CD14-positive monocyte (primary cell): Measurements from ENCODE around the gene INTS15. TPM values are rescaled to one million over a fixed set of nuclear protein-coding genes. Genes with fewer than 3 reads are reported as not detected.

Experiments used
- DNase-seq, 3 donors: peaks; one replicate each; pipeline ENCODE4 v3.0.0-alpha.2; 2011 to 2022
- H2AFZ ChIP-seq: 2 replicates; pipeline ENCODE4 v1.6.0; 2012; ENCODE audit warnings: mild to moderate bottlenecking, low read depth, low read length, inconsistent platforms; ENCODE audit not compliant: insufficient read depth, poor library complexity, severe bottlenecking
- H3K27ac ChIP-seq, 2 donors: 1 replicate in 1 of 2; 2 replicates in 1 of 2; pipeline ENCODE4 v1.5.1; 2012 to 2013; ENCODE audit warnings: low read length in 2 of 2, control low read depth in 1 of 2, inconsistent platforms in 1 of 2, low read depth in 1 of 2, mild to moderate bottlenecking in 1 of 2
- H3K27me3 ChIP-seq, 2 donors: one replicate each; pipeline versions ENCODE4 v1.6.0 to v1.6.1; 2011 to 2013; ENCODE audit warnings: low read length in 2 of 2; ENCODE audit not compliant: control insufficient read depth in 2 of 2, insufficient read depth in 2 of 2
- H3K36me3 ChIP-seq, 2 donors: replicated peaks in 1 of 2; 1 replicate in 1 of 2; 2 replicates in 1 of 2; pipeline versions ENCODE4 v1.5.1 to v1.6.1; 2012 to 2013; ENCODE audit warnings: low read length in 2 of 2, control low read depth in 1 of 2, inconsistent platforms in 1 of 2, mild to moderate bottlenecking in 1 of 2; ENCODE audit not compliant: insufficient read depth in 2 of 2, control insufficient read depth in 1 of 2
- H3K4me1 ChIP-seq, 2 donors: 1 replicate in 1 of 2; 2 replicates in 1 of 2; pipeline versions ENCODE4 v1.5.1 to v1.6.1; 2012 to 2013; ENCODE audit warnings: low read length in 2 of 2, control low read depth in 1 of 2, inconsistent platforms in 1 of 2, mild to moderate bottlenecking in 1 of 2, moderate library complexity in 1 of 2; ENCODE audit not compliant: insufficient read depth in 2 of 2, control insufficient read depth in 1 of 2
- H3K4me2 ChIP-seq: replicated peaks from 2 replicates; pipeline ENCODE3; 2012; ENCODE audit warnings: low read length, moderate library complexity, mild to moderate bottlenecking; ENCODE audit not compliant: poor library complexity, severe bottlenecking; ENCODE audit errors: extremely low read depth
- H3K4me3 ChIP-seq, 3 experiments: fragments of 200-600 bp in 1 of 3; sonication (generic) in 1 of 3; replicated peaks in 1 of 3; 1 replicate in 2 of 3; 2 replicates in 1 of 3; pipeline ENCODE4 v1.5.1; 2011 to 2013; ENCODE audit warnings: low read length in 3 of 3, mild to moderate bottlenecking in 3 of 3, control low read depth in 2 of 3, low read depth in 2 of 3, inconsistent platforms in 1 of 3, moderate library complexity in 1 of 3
- H3K79me2 ChIP-seq: 2 replicates; pipeline ENCODE4 v1.6.0; 2012; ENCODE audit warnings: mild to moderate bottlenecking, control low read depth, inconsistent platforms, low read length, moderate library complexity; ENCODE audit not compliant: insufficient read depth
- H3K9ac ChIP-seq: 2 replicates; pipeline ENCODE4 v1.6.0; 2017; ENCODE audit warnings: low read length, mild to moderate bottlenecking; ENCODE audit not compliant: insufficient read depth, poor library complexity, severe bottlenecking
- H3K9me3 ChIP-seq, 2 donors: replicated peaks in 1 of 2; 1 replicate in 1 of 2; 2 replicates in 1 of 2; pipeline versions ENCODE4 v1.5.1 to v1.6.1; 2012 to 2013; ENCODE audit warnings: low read length in 2 of 2, control low read depth in 1 of 2; ENCODE audit not compliant: control insufficient read depth in 1 of 2, insufficient read depth in 1 of 2
- H4K20me1 ChIP-seq: 2 replicates; pipeline ENCODE4 v1.6.0; 2012; ENCODE audit warnings: mild to moderate bottlenecking, low read length, control low read depth, moderate library complexity; ENCODE audit not compliant: insufficient read depth
- H3K27ac Mint-ChIP-seq, 7 donors: one replicate each; pipeline ENCODE4 v1.8.0; 2020; ENCODE audit warnings: mild to moderate bottlenecking in 7 of 7, mixed read lengths in 7 of 7, moderate library complexity in 6 of 7, inconsistent platforms in 2 of 7
- H3K27me3 Mint-ChIP-seq, 3 donors: one replicate each; pipeline ENCODE4 v1.8.0; 2021 to 2022; ENCODE audit warnings: low read depth in 3 of 3, mild to moderate bottlenecking in 3 of 3, mixed read lengths in 3 of 3, moderate library complexity in 3 of 3, inconsistent platforms in 1 of 3
- H3K36me3 Mint-ChIP-seq, 2 donors: one replicate each; pipeline ENCODE4 v1.8.0; 2020; ENCODE audit warnings: mixed read lengths in 2 of 2, inconsistent platforms in 1 of 2, mild to moderate bottlenecking in 1 of 2
- H3K4me1 Mint-ChIP-seq: one replicate; pipeline ENCODE4 v1.8.0; 2020; ENCODE audit warnings: mild to moderate bottlenecking, mixed read lengths
- H3K4me3 Mint-ChIP-seq, 2 donors: one replicate each; pipeline ENCODE4 v1.8.0; 2020; ENCODE audit warnings: mild to moderate bottlenecking in 2 of 2, mixed read lengths in 2 of 2, moderate library complexity in 1 of 2
- H3K9me3 Mint-ChIP-seq, 7 donors: one replicate each; pipeline ENCODE4 v1.8.0; 2020 to 2022; ENCODE audit warnings: mixed read lengths in 7 of 7, mild to moderate bottlenecking in 6 of 7, moderate library complexity in 6 of 7, inconsistent platforms in 2 of 7
- CTCF ChIP-seq: fragments of 200-600 bp; IDR thresholded peaks from one replicate; pipeline ENCODE4 v1.8.0; 2022; ENCODE audit warnings: antibody characterized with exemption, mild to moderate bottlenecking
- WGBS: methylation state at CpG from one replicate; pipeline ENCODE4 v1.1.5; 2013; ENCODE audit warnings: missing lambda C conversion rate; ENCODE audit not compliant: insufficient coverage; 5-methylcytosine and 5-hydroxymethylcytosine counted together
- intact Hi-C, 2 donors: fragments of 100-400 bp; cut with micrococcal nuclease; formaldehyde crosslinking; loops; one replicate each; pipeline versions ENCODE4 v1.15.0 to v1.15.1; 2023
- polyA plus RNA-seq, 3 donors: library from polyadenylated mRNA; depleted of rRNA in 1 of 3; unstranded in 2 of 3; stranded (reverse) in 1 of 3; fragments of 300-500 nt in 2 of 3; fragments of >200 nt in 1 of 3; fragmentation: Illumina TruSeq in 2 of 3; gene quantifications; 1 replicate in 2 of 3; 2 replicates in 1 of 3; pipeline ENCODE4 v1.2.3, GENCODE V29; 2012 to 2021

Gene INTS15
- polyA plus RNA-seq, 3 donors: 16.9 to 32.7 (median 17.2) TPM

- H2AFZ ChIP-seq: peak within 1 kb of the TSS; percentile 84
- H3K36me3 Mint-ChIP-seq: peaks cover 33 to 35% of the 10 kb centered on the region in 2 donors
- peaks cover 48 to 66% of the 10 kb centered on the region in 2 donors for H3K4me1 ChIP-seq
- peaks cover 41% of the 10 kb centered on the region for H4K20me1 ChIP-seq
- H3K4me1 Mint-ChIP-seq: peaks cover 51% of the 10 kb centered on the region
- H3K4me2 ChIP-seq: peak within 1 kb of the TSS; percentile 85
- intact Hi-C loops: loop anchor here in 1 of 2 donors (5.0 kb wide), 1 partner anchor 70 kb away; the partner anchor contains the start of gene ZNF12
- H3K27ac ChIP-seq: peak within 1 kb of the TSS; percentile 86 to 98
- TF ChIP-seq CTCF: no peak
- H3K9ac ChIP-seq: peak within 1 kb of the TSS; percentile 96
- H3K36me3 ChIP-seq: peaks cover 14 to 29% of the 10 kb centered on the region in 2 donors
- peaks cover 49% of the 10 kb centered on the region for H3K79me2 ChIP-seq
- H3K9me3 ChIP-seq: peaks cover 0 to 22% of the 10 kb centered on the region in 2 donors
- H3K4me3 Mint-ChIP-seq: peak within 1 kb of the TSS; percentile 84 to 94
- H3K4me3 ChIP-seq: peak within 1 kb of the TSS; percentile 55 to 75 (median 60)
- DNase-seq: peak; percentile 71 to 88 (median 77)
- under 1% methylated on average over 98 of the region's 104 CpGs for WGBS
- H3K9me3 Mint-ChIP-seq: peaks cover 15 to 23% (median 18%) of the 10 kb centered on the region in 7 donors
- peaks cover under 1 to 8% (median 3%) of the 10 kb centered on the region in 3 donors for H3K27me3 Mint-ChIP-seq
- H3K27me3 ChIP-seq: no peaks in the 10 kb centered on the region
- H3K27ac Mint-ChIP-seq: peak within 1 kb of the TSS; percentile 89 to 98 (median 94)
These were observed 47.1 kb downstream of the INTS15 start, which contains the start of gene ZNF316 for GRCh38 chr7:6636741-6637543. ZNF316 (plus strand) TSS chr7:6637318; CDS start chr7:6642410, 5,092 bp downstream.

- peak overlapping the region; percentile 61 for H2AFZ ChIP-seq
- Mint-ChIP-seq H3K9me3 (peaks cover 14 to 23% (median 16%) of the 10 kb centered on the region in 7 donors), H3K4me3 (peak overlapping the region; percentile 84 to 94), H3K36me3 (peaks cover 40 to 42% of the 10 kb centered on the region in 2 donors), H3K27ac (peak overlapping the region; percentile 20 to 89 (median 74)), H3K4me1 (peaks cover 51% of the 10 kb centered on the region), H3K27me3 (peaks cover 0 to 8% (median 3%) of the 10 kb centered on the region in 3 donors)
- under 1% methylated on average over 59 of the region's 60 CpGs for WGBS
- peaks cover 48 to 66% of the 10 kb centered on the region in 2 donors for H3K4me1 ChIP-seq
- TF ChIP-seq CTCF: peak; percentile 25
- peaks cover 49% of the 10 kb centered on the region for H3K79me2 ChIP-seq
- intact Hi-C loops: loop anchor here in 1 of 2 donors (5.0 kb wide), 1 partner anchor 70 kb away; the partner anchor contains the start of gene ZNF12
- peak overlapping the region; percentile 55 to 75 (median 60) for H3K4me3 ChIP-seq
- H4K20me1 ChIP-seq: peaks cover 49% of the 10 kb centered on the region
- H3K27ac ChIP-seq: peak overlapping the region in 1 of 2 donors; percentile 33
- H3K9ac ChIP-seq: peak overlapping the region; percentile 96
- H3K36me3 ChIP-seq: peaks cover 22 to 37% of the 10 kb centered on the region in 2 donors
- H3K27me3 ChIP-seq: no peaks in the 10 kb centered on the region
- H3K9me3 ChIP-seq: peaks cover 0 to 22% of the 10 kb centered on the region in 2 donors
- DNase-seq: peak; percentile 24 to 43 (median 29)
- H3K4me2 ChIP-seq: peak overlapping the region; percentile 85
These were observed 47.9 kb downstream of the INTS15 start for GRCh38 chr7:6637544-6638229.
